HepG2 (cell line): ENCODE results near the gene ZNF556. TPM values are rescaled to one million over a fixed set of nuclear protein-coding genes. Genes with fewer than 3 reads are reported as not detected.

Experiments used
- CREB1 ChIP-seq, 2 experiments: fragments of 450-650 bp in 1 of 2; IDR thresholded peaks; 2 replicates each; pipeline ENCODE4 v1.6.1; 2016 to 2017; ENCODE audit warnings: control low read depth in 1 of 2, mild to moderate bottlenecking in 1 of 2, missing compliant biosample characterization in 1 of 2, missing genetic modification characterization in 1 of 2
- DNMT3B ChIP-seq: conservative IDR thresholded peaks from 2 replicates; pipeline ENCODE4 v1.6.1; 2016; ENCODE audit warnings: missing biosample characterization, control low read depth
- ESRRA ChIP-seq: sonication (generic); formaldehyde crosslinking; IDR thresholded peaks from 2 replicates; pipeline ENCODE4 v1.5.1; 2020; ENCODE audit warnings: mild to moderate bottlenecking, low read depth, missing genetic modification reagents
- HOXD1 ChIP-seq: sonication (generic); formaldehyde crosslinking; IDR thresholded peaks from 2 replicates; pipeline ENCODE4 v1.5.0; 2020; ENCODE audit warnings: missing genetic modification reagents
- RARG ChIP-seq: sonication (generic); formaldehyde crosslinking; IDR thresholded peaks from 2 replicates; pipeline ENCODE4 v1.4.0; 2020; ENCODE audit warnings: low read depth, mild to moderate bottlenecking, missing genetic modification reagents
- TOPORS ChIP-seq: sonication (generic); formaldehyde crosslinking; IDR thresholded peaks from 2 replicates; pipeline ENCODE4 v1.8.0; 2023; ENCODE audit warnings: mild to moderate bottlenecking, missing genetic modification reagents
- ZFY ChIP-seq: sonication (generic); formaldehyde crosslinking; IDR thresholded peaks from 2 replicates; pipeline ENCODE4 v1.4.0; 2020; ENCODE audit warnings: missing genetic modification reagents
- ZNF260 ChIP-seq: sonication (generic); formaldehyde crosslinking; IDR thresholded peaks from 2 replicates; pipeline ENCODE4 v1.4.0; 2020; ENCODE audit warnings: missing genetic modification reagents, low read depth, mild to moderate bottlenecking, borderline replicate concordance
- ZNF878 ChIP-seq: sonication (generic); formaldehyde crosslinking; IDR thresholded peaks from 2 replicates; pipeline ENCODE4 v1.8.1; 2023; ENCODE audit warnings: mild to moderate bottlenecking, missing genetic modification reagents, moderate library complexity
- ZSCAN22 ChIP-seq: sonication (generic); formaldehyde crosslinking; IDR thresholded peaks from 2 replicates; pipeline ENCODE4 v1.4.0; 2020; ENCODE audit warnings: mild to moderate bottlenecking, missing genetic modification reagents
- polyA plus RNA-seq, 8 experiments: library from polyadenylated mRNA; depleted of rRNA in 3 of 8; stranded (reverse) in 7 of 8; unstranded in 1 of 8; fragments of >200 nt; fragmentation: Illumina TruSeq in 4 of 8; extraction: Trizol in 4 of 8; gene quantifications; 2 replicates each; pipeline versions ENCODE4 v1.2.1 to v1.2.3, GENCODE V29; 2011 to 2016; ENCODE audit warnings: low read depth in 4 of 8, missing spikeins in 1 of 8, mixed read lengths in 1 of 8; ENCODE audit not compliant: insufficient read depth in 1 of 8
- total RNA-seq, 5 experiments: library from RNA; depleted of rRNA; stranded (reverse); fragments of >200 nt; fragmentation: Illumina TruSeq; extraction: Trizol; gene quantifications; 2 replicates each; pipeline ENCODE4 v1.2.3, GENCODE V29; 2016; ENCODE audit warnings: low read depth in 1 of 5
- TF ChIP-seq, protein P1 (sequence below): sonication (generic); formaldehyde crosslinking; IDR thresholded peaks from 2 replicates; pipeline ENCODE4 v1.9.0; 2021; ENCODE audit warnings: missing genetic modification reagents, mild to moderate bottlenecking, borderline replicate concordance
- TF ChIP-seq, protein P2 (sequence below): sonication (generic); formaldehyde crosslinking; IDR thresholded peaks from 2 replicates; pipeline ENCODE4 v1.8.0; 2022; ENCODE audit warnings: mild to moderate bottlenecking, missing genetic modification reagents, moderate library complexity
- TF ChIP-seq, protein P3 (sequence below): sonication (generic); formaldehyde crosslinking; IDR thresholded peaks from 2 replicates; pipeline ENCODE4 v1.4.0; 2020; ENCODE audit warnings: missing genetic modification reagents
- TF ChIP-seq, protein P4 (sequence below): sonication (generic); formaldehyde crosslinking; IDR thresholded peaks from 2 replicates; pipeline ENCODE4; 2020; ENCODE audit warnings: missing genetic modification reagents, mild to moderate bottlenecking, borderline replicate concordance
- TF ChIP-seq, protein P5 (sequence below): IDR thresholded peaks from 2 replicates; pipeline ENCODE4 v1.6.1; 2018; ENCODE audit warnings: missing genetic modification reagents, mild to moderate bottlenecking, missing compliant biosample characterization

The ZNF556 gene
- total and polyA plus RNA-seq, 2 of the 13 experiments (the other 11 are each of a cell fraction or from before 2014, with no cell fraction given) = 4.2 to 28.6 TPM

DNA sequence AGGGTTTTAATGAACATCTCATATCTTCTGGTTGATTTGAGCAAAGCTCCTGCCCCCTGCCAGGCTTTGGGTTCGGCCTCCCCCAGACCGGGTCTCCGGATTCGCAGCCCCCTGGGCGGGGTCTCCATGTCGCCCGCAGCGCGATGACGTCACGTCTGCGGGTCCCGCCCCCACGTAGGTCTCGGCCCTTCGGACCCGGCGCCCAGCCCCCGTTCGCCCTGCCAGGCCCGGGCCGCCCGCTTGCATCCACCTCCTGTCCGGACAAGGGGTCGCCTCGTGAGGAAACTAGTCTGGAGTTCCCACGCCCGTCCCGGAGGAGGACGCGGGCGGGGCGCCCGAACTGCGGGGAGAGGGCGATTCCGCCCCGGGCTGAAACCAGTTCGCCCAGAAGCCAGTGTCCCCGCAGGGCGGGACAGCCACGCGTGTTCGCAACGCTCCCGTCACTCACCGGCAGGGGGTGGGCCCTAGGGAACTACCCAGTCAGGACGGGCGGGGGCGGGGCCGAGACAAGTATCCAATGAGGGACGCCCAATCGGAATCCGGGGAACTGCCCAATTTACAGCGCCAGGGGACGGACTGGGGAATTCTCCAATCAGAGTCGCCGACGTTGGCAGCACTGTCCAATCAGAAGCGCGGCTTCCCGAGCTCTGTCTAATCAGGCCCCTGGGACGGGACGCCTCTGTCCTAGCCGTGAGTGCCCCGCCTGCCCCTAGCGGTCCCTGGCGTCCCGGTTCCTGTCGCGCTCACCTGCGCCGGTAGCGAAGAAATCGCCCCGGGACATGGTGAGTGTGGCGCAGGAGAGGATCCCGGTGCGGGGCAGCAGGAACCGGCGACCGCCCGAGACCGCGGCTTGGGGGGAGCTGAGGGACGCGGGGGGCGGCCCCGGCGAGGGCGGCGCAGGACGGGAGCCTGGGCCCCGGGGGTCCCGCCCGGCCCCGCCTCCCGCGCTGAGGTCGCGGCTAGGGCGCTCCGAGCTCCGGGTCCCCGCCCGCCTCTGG lies 26.0 kb upstream of the ZNF556 start, which contains the start of gene ZNF555 (continued):
- TF ChIP-seq, protein P1, sequence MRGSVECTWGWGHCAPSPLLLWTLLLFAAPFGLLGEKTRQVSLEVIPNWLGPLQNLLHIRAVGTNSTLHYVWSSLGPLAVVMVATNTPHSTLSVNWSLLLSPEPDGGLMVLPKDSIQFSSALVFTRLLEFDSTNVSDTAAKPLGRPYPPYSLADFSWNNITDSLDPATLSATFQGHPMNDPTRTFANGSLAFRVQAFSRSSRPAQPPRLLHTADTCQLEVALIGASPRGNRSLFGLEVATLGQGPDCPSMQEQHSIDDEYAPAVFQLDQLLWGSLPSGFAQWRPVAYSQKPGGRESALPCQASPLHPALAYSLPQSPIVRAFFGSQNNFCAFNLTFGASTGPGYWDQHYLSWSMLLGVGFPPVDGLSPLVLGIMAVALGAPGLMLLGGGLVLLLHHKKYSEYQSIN = no peak
- no peak for TF ChIP-seq ZSCAN22 (CRISPR knock-in tag)
- TF ChIP-seq, protein P2, sequence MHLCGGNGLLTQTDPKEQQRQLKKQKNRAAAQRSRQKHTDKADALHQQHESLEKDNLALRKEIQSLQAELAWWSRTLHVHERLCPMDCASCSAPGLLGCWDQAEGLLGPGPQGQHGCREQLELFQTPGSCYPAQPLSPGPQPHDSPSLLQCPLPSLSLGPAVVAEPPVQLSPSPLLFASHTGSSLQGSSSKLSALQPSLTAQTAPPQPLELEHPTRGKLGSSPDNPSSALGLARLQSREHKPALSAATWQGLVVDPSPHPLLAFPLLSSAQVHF (CRISPR knock-in tag) = peak; percentile 65; the same call in 1 of the 2 replicates
- peak; percentile 68; the same call in 1 of the 2 replicates for TF ChIP-seq RARG (CRISPR knock-in tag)
- TF ChIP-seq TOPORS (CRISPR knock-in tag) = peak; percentile 62; the same call in 1 of the 2 replicates
- TF ChIP-seq, protein P3, sequence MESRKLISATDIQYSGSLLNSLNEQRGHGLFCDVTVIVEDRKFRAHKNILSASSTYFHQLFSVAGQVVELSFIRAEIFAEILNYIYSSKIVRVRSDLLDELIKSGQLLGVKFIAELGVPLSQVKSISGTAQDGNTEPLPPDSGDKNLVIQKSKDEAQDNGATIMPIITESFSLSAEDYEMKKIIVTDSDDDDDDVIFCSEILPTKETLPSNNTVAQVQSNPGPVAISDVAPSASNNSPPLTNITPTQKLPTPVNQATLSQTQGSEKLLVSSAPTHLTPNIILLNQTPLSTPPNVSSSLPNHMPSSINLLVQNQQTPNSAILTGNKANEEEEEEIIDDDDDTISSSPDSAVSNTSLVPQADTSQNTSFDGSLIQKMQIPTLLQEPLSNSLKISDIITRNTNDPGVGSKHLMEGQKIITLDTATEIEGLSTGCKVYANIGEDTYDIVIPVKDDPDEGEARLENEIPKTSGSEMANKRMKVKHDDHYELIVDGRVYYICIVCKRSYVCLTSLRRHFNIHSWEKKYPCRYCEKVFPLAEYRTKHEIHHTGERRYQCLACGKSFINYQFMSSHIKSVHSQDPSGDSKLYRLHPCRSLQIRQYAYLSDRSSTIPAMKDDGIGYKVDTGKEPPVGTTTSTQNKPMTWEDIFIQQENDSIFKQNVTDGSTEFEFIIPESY = peak; percentile 50; the same call in 1 of the 2 replicates
- no peak; the same call in 1 of the 2 replicates for TF ChIP-seq ZNF878 (CRISPR knock-in tag)
- peak; percentile 23; the same call in 1 of the 2 replicates for TF ChIP-seq ESRRA
- TF ChIP-seq HOXD1 (CRISPR knock-in tag) = peak; percentile 77
- peak; percentile 99 for TF ChIP-seq CREB1 (IDR thresholded peaks at IDR 0.05)
- TF ChIP-seq CREB1 (CRISPR knock-in tag; IDR thresholded peaks at IDR 0.05) = peak; percentile 88
- peak; percentile 71 for TF ChIP-seq ZFY (CRISPR knock-in tag)
- TF ChIP-seq, protein P4, sequence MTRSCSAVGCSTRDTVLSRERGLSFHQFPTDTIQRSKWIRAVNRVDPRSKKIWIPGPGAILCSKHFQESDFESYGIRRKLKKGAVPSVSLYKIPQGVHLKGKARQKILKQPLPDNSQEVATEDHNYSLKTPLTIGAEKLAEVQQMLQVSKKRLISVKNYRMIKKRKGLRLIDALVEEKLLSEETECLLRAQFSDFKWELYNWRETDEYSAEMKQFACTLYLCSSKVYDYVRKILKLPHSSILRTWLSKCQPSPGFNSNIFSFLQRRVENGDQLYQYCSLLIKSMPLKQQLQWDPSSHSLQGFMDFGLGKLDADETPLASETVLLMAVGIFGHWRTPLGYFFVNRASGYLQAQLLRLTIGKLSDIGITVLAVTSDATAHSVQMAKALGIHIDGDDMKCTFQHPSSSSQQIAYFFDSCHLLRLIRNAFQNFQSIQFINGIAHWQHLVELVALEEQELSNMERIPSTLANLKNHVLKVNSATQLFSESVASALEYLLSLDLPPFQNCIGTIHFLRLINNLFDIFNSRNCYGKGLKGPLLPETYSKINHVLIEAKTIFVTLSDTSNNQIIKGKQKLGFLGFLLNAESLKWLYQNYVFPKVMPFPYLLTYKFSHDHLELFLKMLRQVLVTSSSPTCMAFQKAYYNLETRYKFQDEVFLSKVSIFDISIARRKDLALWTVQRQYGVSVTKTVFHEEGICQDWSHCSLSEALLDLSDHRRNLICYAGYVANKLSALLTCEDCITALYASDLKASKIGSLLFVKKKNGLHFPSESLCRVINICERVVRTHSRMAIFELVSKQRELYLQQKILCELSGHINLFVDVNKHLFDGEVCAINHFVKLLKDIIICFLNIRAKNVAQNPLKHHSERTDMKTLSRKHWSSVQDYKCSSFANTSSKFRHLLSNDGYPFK (CRISPR knock-in tag) = peak; percentile 87
- TF ChIP-seq DNMT3B (CRISPR knock-in tag) = peak; percentile 90; the same call in 1 of the 2 replicates
- no peak for TF ChIP-seq ZNF260 (CRISPR knock-in tag)
- TF ChIP-seq, protein P5, sequence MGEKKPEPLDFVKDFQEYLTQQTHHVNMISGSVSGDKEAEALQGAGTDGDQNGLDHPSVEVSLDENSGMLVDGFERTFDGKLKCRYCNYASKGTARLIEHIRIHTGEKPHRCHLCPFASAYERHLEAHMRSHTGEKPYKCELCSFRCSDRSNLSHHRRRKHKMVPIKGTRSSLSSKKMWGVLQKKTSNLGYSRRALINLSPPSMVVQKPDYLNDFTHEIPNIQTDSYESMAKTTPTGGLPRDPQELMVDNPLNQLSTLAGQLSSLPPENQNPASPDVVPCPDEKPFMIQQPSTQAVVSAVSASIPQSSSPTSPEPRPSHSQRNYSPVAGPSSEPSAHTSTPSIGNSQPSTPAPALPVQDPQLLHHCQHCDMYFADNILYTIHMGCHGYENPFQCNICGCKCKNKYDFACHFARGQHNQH = peak; percentile 48; the same call in 1 of the 2 replicates
